Umbilical cord (tissue), 2 donors: ENCODE data around the gene ZNF469. TPM values are rescaled to one million over a fixed set of nuclear protein-coding genes. Genes with fewer than 3 reads are reported as not detected.
A peak's percentile ranks its signal among the peaks of the same experiment; 100 is the strongest.

Experiments
- DNase-seq: peaks from one replicate; pipeline ENCODE4 v3.0.0-alpha.2; 2015; ENCODE audit warnings: low spot score
- total RNA-seq: library from RNA; depleted of rRNA; stranded (reverse); fragments of >200 nt; gene quantifications from one replicate; pipeline ENCODE4 v1.2.3, GENCODE V29; 2014; ENCODE audit warnings: low replicate concordance; ENCODE audit not compliant: insufficient read depth

The ZNF469 gene
- total RNA-seq, 1 donor from 2014 or later: 5.3 TPM

- no peak for DNase-seq
Measured at GRCh38 chr16:88424587-88425235, 42.0 kb downstream of the ZNF469 start.

GRCh38 chr16:88426018-88426417 lies 43.3 kb downstream of the ZNF469 start:
- DNase-seq: no peak

DNA sequence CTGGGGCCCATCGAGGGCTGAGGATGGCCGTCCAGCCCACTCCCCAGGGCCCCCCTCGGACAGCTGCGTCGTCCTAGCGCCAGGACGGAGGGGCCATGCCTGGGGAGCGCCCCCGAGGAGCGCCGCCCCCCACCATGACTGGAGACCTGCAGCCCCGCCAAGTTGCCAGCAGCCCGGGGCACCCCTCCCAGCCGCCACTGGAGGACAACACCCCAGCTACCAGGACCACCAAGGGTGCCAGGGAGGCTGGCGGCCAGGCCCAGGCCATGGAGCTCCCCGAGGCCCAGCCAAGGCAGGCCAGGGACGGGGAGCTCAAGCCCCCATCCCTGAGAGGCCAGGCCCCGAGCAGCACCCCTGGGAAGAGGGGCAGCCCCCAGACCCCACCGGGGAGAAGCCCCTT lies 44.6 kb downstream of the ZNF469 start:
- no peak for DNase-seq

DNA sequence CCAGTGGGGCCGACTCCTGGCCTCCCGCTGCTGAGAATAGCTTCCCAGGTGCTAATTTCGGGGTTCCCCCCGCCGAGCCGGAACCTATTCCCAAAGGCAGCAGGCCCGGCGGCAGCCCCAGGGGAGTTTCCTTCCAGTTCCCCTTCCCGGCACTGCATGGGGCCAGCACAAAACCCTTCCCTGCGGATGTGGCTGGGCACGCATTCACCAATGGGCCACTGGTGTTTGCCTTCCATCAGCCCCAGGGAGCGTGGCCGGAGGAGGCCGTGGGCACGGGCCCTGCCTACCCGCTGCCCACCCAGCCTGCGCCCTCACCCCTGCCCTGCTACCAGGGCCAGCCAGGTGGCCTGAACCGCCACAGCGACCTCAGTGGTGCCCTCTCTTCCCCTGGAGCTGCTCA lies 45.4 kb downstream of the ZNF469 start:
- no peak for DNase-seq

- no peak for DNase-seq
Measured at GRCh38 chr16:88428616-88429386, 46.0 kb downstream of the ZNF469 start.

- no peak for DNase-seq
Measured at GRCh38 chr16:88429387-88430184, 46.8 kb downstream of the ZNF469 start.

DNA sequence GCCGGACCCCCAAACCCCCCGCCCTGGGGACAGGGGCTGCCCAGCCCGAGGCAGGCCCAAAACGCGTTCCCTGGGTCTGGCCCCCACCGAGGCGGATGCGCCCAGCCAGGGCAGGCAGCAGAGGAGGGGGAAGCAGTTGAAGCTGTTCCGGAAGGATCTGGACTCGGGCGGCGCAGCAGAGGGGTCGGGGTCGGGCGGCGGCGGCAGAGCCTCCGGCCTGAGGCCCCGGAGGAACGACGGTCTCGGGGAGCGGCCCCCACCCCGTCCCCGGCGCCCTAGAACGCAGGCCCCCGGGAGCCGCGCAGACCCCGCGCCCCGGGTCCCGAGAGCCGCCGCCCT lies 47.4 kb downstream of the ZNF469 start:
- DNase-seq: no peak

GRCh38 chr16:88430524-88431446 lies 48.0 kb downstream of the ZNF469 start:
- DNase-seq: peak; percentile 42

- DNase-seq: no peak
Measured at GRCh38 chr16:88431651-88432050, 48.9 kb downstream of the ZNF469 start.

- no peak for DNase-seq
Measured at GRCh38 chr16:88432174-88432573, 49.4 kb downstream of the ZNF469 start.

Other genes starting within 250 kb of the ZNF469 start
- gene ZFPM1, start 70.3 kb downstream of the ZNF469 start, total RNA-seq: 1.7 TPM
- gene ZC3H18, start 187.4 kb downstream of the ZNF469 start, total RNA-seq: 6.3 TPM